GM10266 (cell line): ENCODE data around the gene TRIM14.

Experiments used
- DNase-seq: peaks from one replicate; pipeline ENCODE4 v3.0.0; 2012; ENCODE audit errors: extremely low spot score
- TF ChIP-seq, protein P1 (sequence below): IDR thresholded peaks from 2 replicates; pipeline ENCODE4 v1.5.1; 2012; ENCODE audit warnings: mild to moderate bottlenecking, low read depth; ENCODE audit not compliant: control insufficient read depth, insufficient read depth; ENCODE audit errors: missing control alignments

TRIM14 gene

DNA sequence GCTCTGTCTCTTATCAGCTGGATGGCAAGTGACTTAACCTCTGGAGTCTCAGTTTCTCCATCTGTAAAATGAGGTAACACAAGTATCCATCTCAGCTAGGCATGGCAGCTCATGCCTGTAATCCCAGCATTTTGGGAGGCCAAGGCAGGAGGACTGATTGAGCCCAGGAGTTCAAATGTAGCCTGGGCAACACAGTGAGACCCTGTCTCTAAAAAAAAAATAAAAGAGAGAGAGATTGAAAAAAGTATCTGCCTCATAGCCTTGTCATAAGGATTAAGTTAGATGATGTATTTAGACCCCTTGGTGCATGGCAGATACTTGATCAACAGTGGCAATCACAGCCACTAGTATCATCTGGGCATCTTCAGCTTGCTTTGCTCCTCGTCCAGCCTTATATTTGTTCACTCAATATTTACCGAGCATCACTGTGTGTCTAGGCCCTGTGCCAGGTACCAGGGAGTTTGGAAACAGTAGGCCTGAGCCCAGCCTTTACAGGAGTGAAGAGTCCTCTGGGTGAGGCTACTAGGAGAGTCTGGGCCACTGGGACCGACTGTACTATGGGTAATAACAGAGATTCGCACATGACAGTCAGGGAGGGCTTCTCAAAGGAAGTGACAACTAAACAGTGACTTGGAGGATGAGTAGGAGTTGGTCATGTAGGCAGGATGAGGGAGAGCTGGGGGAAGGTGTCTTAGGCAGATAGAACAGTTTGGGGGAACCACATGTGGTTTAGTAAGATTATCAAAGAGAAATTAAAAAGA, 39.2 kb upstream of the TRIM14 start:
- TF ChIP-seq, protein P1, sequence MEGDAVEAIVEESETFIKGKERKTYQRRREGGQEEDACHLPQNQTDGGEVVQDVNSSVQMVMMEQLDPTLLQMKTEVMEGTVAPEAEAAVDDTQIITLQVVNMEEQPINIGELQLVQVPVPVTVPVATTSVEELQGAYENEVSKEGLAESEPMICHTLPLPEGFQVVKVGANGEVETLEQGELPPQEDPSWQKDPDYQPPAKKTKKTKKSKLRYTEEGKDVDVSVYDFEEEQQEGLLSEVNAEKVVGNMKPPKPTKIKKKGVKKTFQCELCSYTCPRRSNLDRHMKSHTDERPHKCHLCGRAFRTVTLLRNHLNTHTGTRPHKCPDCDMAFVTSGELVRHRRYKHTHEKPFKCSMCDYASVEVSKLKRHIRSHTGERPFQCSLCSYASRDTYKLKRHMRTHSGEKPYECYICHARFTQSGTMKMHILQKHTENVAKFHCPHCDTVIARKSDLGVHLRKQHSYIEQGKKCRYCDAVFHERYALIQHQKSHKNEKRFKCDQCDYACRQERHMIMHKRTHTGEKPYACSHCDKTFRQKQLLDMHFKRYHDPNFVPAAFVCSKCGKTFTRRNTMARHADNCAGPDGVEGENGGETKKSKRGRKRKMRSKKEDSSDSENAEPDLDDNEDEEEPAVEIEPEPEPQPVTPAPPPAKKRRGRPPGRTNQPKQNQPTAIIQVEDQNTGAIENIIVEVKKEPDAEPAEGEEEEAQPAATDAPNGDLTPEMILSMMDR, result no peak
- DNase-seq, result no peak

DNA sequence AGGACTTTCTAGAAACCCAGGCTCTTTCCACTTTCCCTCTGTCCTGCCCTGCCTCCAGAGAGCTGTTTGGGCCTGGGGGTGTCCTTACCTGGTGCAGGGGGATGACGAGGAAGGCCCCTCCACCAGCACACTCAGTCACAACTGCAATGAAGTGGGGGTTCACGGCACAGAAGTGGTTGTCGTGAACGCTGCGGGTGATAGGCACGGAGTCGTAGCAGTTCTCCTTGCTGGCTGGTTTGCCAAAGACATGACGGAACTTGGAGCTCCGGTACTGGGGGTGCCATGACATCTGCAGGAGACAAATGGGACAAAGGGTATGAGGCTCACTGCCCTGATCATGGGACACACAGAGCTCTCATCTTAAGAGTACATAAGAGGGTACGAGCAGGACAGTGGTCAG, 38.4 kb upstream of the TRIM14 start:
- DNase-seq, result no peak
- TF ChIP-seq, protein P1, result no peak

DNA sequence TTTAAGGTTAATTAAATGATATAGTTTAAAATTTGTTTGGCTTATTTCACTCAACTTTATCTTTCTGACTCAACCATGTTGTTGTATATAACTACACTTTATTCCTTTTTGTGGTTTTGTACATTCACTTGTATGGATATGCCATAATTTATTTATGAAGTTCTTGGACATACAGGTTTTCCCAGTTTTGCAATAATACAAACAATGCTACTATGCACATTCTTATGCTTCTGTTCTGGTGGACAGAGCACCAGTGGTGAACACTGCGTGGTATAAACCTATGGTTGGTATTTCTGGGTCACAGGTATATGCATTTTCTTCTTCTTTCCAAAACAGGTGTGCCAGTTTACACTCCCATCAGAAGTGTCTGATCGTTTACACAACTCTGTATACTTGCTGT, 35.7 kb upstream of the TRIM14 start:
- TF ChIP-seq, protein P1, result no peak
- no peak for DNase-seq

DNA sequence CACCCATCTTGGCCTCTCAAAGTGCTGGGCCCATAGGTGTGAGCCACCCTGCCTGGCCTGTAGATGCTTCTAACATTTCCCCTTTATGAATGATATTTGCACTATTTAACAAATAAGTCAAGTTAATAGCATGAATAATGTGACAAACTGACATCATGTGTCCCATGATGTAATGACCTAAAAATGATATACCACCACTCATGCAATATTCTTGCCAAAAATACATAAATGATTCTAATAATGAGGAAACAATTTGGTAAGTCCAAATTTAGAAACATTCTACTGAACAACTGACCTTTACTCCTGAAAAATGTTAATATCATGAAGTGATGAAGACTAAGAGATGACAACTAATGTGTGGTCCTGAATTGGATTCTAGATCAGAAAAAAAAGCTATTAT, 33.5 kb upstream of the TRIM14 start:
- TF ChIP-seq, protein P1, result no peak

DNA sequence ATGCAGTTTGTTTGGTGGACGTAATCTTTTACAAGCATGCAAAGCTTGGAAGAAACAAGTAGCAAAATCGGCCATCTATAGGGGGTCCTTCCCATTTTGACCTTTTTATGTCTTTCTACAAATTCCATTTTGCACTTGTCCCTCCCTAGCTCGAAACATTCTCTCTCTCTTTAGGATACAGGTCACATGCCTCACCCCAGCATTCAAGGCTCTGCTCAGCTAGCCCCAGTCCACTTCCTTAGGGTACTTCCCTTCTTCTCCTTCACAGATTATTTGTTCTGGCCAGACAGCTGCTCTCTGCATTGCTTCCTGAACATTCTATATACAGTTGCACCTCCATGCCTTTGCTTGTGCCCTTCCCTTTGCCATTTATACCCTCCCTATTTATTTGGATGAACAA, 31.7 kb upstream of the TRIM14 start:
- DNase-seq, result no peak
- TF ChIP-seq, protein P1, result no peak

More for the DNA sequence above, 33.5 kb upstream of the TRIM14 start:
- no peak for DNase-seq

DNA sequence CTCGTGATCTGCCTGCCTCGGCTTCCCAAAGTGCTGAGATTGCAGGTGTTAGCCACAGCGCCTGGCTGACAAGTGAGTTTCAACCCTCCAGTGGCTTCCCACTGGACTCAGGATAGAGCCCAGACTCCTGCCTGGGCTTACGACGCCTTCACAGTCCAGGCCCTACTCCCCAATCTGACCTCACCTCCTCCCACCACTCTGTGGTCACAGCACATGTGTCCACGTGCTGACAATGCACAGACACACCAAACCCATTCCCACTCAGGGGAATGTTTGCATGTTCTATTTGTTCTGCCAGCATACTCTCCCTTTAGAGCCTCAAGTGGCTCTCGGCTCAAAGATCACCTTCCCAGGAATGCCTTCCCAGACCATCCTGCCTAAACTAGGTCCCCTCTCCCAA, 31.1 kb upstream of the TRIM14 start:
- no peak for DNase-seq
- TF ChIP-seq, protein P1, result no peak

DNA sequence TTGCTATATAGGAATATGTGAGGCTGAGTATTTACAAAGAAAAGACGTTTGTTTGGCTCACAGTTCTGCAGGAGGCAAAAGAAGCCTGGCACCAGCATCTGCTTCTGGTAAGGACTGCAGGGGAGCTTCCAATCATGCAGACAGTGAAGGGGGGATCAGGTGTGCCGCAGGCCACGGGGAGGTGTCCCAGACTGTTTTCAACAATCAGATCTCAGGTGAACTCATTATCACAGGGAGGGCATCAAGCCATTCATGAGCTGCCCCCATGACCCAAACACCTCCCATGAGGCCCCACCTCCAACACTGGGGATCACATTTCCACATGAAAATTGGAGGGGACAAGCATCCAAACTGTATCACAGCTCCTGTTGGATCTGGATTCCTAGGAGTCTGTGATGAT, 30.4 kb upstream of the TRIM14 start:
- DNase-seq, result no peak
- TF ChIP-seq, protein P1, result no peak
